Stimulated activated naive CD4-positive, alpha-beta T cell (primary cell): ENCODE measurements around the gene NRG2.
A peak's percentile ranks its signal among the peaks of the same experiment; 100 is the strongest.

ENCODE experiments used
- DNase-seq, 6 experiments: peaks; one replicate each; lab custom pipeline; 2025; lab: John Stamatoyannopoulos, UW

NRG2 gene

DNA sequence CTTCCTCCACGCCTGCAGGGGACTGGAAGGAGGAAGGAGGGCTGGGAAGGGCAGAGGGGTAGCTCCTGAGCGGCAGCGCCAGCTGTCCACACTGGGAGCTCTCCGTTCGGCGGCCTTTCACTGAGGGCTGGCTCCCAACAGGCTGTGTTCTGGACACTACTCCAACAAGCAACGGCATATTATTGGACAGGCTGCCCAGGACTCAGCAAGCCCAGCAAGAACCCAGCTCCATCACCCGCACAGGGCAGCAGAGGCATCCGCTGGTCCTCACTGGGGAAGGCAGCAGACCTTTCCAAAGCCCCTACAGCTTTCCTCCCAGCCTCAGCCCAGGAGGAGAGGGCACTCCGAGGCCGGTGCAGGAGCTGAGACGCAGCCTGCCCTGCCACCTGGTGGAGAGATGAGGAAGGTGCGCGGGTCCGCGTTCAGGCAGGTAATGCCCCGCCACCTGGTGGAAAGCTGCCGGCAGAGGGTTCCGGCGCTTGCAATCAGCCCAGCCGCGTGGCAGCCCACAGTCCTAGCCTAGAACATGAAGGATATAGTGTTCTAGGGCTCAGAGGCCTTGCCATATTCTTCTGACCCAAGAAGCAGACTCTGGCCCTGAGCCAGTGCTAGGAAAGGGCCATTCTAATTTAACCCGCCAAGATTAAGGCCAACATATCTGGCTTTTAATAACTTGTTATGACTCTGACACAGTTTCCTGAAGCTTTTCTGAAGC lies 74.4 kb downstream of the NRG2 start:
- DNase-seq = peak; percentile 57 to 86 (median 78)

- DNase-seq = no peak
Measured at GRCh38 chr5:139967353-139967752, 75.7 kb downstream of the NRG2 start.

GRCh38 chr5:139966856-139967255 lies 76.2 kb downstream of the NRG2 start:
- no peak for DNase-seq

GRCh38 chr5:139964994-139965565 lies 78.0 kb downstream of the NRG2 start:
- DNase-seq = no peak

DNA sequence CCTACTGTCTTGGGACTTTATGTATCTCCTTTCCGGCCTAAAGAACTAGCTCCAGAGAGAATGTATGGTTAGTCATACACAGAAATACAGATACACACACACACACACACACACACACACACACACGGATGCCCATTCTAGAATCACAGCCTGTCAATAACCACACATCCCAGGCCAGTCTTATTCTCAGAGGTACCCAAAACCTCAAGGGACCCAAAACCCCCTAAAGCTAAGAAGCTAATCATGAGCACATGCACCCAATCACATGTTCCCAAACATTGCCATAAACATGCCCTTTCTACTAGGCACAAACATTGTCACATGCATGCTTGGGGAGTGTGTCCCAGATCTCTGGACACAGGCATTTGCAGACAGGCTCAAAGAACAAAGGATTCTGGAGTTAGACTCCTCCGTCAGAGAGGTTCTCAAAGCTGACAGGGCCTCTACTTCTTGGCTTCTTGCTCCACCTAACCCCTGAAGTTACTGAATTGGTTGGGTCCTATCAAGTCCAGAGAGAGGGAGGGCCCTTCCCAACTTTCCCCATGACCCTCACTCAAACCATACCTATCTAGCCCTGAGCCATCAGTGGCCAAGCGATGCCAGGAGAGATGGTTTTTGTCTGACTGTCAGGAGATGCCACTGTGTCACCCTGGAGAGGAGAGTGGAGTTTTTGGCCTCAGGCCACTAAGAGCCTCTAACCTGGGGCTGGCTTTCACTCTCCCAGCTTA lies 78.7 kb downstream of the NRG2 start:
- DNase-seq = no peak

- DNase-seq = no peak
Measured at GRCh38 chr5:139962445-139962844, 80.7 kb downstream of the NRG2 start.

DNA sequence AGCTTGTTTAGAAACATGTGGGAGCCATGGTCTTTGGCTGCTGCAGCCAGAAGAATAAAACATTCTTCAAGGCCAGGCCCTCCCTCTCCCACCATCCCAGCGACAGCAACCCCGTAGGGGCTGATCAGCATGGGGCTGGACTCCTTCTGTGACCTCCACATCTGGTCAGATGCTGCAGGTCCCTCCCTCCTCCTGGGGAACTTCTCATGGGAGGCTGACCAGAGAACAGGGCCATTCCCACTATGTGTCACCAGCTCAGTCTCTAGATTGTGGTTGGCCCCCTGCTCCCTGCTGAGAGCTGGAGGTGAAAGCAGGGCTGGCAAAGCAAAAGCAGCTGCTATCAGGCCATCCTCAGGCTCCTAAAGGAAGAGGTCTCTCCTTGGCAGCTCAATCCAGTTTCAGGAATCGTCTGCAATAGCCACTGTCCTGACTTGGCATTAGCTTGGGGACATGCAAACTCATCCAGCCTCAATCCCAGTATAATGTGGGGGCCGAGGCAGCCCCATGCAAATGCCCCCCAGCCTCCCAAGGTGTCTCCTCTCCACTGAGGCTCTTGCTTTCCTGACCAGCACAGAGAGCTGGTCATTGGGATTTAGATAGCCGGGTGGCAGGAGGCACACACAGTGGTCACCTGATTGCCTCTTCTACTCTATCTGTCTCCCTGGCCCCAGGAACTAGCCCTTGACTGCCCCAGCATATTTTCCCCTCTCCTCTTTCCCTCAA lies 81.5 kb downstream of the NRG2 start:
- DNase-seq = no peak

- no peak for DNase-seq
Measured at GRCh38 chr5:139960723-139961383, 82.2 kb downstream of the NRG2 start.

- no peak for DNase-seq
Measured at GRCh38 chr5:139958432-139959148, 84.5 kb downstream of the NRG2 start.

DNA sequence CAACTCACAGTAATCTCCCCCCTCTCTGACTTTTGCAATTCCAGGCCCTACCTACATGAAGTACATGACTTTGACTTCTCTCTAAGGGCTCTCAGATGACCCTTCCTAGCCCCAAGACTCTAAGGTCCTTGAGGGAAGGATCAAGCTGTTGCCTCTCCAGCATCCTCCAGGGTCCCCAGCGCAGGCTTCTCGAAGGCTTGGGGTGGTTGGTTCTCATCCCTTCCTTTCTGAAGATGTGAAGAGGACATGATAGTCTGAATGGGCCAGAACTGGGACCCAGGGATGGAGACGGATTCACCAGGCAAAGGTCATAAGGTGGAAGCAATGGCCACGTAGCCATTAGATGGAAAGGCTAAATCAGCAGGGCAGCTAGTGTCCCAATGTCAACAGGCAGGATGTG lies 86.8 kb downstream of the NRG2 start:
- DNase-seq = no peak

DNA sequence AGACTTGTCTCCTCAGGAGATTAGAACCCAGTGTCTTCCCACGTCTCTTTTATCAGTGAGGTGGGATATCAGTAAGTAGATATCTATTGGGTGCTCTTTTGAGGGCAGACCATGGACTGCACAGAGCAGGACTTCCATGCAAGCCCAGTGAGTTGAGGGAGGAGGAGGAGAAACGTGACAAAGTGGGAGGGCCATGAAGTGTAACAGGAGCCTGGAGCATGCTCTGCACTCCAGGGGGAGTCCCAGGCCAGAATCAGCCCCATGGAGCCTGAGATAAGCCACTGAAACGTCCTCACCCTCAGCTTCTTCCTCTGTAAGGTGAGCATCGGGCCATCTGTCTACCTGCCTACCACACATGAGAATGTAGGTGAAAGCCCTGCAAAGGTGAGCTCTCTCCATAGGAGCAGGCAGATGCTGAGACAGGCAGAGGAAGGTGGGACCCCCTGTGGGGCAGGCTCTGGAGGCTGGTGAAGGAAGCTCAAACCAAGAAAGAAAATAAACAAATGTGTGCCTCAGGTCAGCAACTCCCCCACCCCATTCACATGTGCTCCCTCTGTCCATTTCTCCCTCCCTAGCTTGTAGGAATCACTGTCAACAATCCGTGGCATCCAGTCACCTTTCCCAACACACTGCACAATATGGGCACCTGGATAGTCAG lies 87.4 kb downstream of the NRG2 start:
- DNase-seq = no peak

DNA sequence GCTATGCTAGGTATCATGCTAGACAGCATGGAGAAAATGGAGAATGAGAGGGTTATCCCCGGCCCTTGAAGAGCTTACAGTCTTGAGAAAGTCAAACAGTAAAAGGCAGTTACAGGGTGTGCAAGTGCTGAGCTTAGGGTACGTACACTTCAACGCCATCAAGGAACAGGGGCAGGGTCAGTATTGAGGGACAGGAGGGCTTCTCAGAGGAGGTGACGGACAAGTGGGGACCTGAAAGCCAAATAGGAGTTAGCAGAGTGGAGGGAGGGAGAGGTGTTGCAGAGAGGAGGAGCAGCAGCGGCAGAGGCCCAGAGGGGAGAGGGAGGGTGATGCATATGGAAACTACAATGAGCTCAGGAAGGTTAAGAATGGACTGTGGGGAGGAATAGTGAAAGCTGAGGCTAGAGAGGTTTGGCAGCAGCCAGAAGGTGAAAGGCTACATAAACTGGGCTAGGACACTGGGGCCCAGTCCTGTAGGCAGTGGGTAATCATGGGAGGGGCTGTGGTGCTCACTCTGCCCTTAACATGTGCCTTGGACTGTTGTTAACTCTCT lies 88.0 kb downstream of the NRG2 start:
- DNase-seq = no peak

DNA sequence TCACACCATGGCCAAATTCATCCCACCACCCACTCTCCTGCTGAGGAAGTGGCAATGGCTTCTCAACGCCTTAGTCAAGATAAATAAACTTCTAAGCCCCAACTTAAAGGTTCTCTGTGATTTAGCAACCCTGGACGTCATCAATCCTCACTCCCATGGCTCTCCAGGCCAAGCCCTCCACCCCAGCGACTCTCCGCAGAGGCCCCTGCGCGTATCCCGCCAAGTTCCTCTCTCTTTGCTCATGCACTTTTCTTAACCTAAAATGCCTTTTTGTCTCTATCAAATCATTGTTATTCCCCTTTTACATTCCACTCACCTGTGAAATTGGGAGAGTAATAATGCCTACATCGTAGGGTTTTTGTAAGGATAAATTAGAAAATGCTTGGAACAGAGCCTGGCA lies 88.6 kb downstream of the NRG2 start:
- DNase-seq = no peak

DNA sequence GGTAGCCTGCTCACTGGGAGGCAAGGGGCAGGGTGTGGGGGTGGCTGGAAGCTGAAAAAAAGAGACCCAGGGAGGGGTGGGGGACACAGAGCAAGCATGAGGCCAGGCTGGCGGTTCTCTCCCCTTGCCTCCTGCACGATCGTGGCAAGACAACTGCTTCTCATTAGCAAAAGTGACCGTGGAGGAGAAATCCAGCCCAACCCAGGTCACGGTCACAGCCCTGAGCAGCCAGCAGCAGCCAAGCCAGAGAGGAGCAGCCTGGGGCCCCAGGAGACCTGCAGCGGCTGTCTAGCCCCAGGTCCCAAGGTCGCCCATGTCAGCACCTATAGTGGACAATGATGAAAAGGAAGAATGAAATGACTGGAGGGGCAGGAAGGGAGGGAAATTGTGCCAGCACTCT lies 89.1 kb downstream of the NRG2 start:
- no peak for DNase-seq

DNA sequence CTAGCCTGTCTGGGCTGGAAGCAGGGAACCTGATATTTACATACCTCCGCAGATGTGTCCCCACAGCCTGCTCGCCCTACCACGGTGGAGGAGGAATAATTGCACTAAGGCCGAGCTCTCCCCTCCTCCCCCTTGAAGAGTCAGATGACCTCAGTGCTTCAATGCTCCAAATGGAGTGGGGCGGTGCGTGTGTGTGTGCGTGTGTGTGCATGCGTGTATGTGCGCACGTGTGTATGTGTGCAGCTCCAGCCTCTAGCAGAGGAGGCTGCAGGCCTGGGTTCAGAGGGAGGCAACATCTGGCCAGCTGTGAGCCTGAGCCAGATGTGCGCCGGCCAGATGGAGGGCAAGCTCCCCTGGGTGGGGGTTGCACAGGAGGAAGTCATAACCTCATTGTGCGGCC lies 90.5 kb downstream of the NRG2 start:
- DNase-seq = no peak

- no peak for DNase-seq
Measured at GRCh38 chr5:139951983-139952382, 91.1 kb downstream of the NRG2 start.

DNA sequence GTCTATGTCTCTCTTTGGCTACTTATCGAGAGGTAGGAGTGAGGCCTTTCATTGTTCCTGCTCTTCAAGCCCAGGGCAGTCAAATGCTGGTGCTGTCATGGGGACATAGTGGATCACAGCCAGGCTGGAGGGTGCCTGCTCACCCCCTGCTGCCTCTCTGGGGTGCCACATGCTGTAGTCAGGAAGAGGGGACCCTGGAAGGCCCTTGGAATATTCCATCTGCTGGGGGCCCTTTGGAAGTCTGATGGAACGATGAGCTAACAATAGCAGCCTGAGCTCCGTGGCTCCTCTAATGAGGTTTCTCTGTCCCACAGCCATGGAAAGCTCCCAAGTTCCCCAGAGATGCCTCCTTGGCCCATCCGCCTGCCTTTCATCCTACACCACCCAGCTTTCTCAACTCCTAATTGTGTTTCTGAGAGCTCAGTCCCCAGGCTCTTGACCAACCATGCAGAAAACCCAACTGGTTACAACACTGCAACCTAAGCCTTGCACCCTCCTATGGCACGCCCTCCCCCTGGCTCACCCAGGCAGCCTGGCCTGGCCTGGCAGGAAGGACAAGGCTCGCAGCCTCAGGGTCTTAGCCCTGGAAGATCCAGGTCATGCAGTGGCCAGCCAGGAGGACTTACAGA lies 91.7 kb downstream of the NRG2 start:
- DNase-seq = no peak

GRCh38 chr5:139950436-139950835 lies 92.7 kb downstream of the NRG2 start:
- DNase-seq = no peak

DNA sequence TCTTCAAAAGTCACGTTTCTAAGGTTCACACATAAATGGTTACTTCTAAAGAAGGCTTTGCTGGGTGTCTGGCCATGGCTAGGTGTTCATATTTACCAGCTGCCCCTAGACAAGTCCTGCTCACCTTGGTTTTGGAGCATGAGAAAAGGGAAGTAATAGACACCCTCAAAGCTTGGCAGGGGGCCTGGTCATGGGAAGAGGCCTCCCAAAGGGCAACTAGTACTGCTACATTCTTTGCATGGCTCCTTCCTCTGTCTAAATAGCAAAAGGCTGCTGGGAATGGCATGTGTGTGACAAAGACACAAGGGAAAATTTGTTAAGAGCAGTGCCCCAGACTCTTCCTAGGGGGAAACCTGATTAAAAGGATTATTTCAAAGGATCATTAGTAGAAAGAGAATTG lies 93.4 kb downstream of the NRG2 start:
- no peak for DNase-seq

GRCh38 chr5:139947727-139948126 lies 95.4 kb downstream of the NRG2 start:
- no peak for DNase-seq
